Measurements from ENCODE around the gene OPCML. TPM values are rescaled to one million over a fixed set of nuclear protein-coding genes. Genes with fewer than 3 reads are reported as not detected.

OPCML gene
- total RNA-seq, 4 donors from 2014 or later = 0.16 TPM; not detected in 3

DNA sequence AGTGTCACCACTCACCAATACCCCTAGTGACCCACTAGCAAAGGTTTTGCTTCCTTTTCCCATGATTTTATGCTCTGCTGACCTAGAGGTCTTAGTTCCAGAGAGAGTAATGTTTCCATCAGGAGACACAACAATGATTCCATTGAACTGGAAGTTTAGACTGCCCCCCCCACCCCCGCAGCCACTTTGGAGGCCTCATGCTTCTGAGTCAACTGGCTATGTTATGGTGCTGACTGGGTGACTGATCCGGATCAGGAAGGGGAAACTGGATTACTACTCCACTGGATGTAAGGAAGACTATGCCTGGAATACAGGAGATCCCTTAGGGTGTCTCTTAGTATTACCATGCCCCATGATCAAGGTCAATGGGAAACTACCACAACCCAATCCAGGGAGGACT is 633.6 kb downstream of the OPCML start:
- intact Hi-C loops (cut with DNase I; ENCODE audit: low total_unique reads) = no loop called here
- no peak for TF ChIP-seq CTCF (IDR thresholded peaks at IDR 0.05)
- H3K4me3 ChIP-seq (ENCODE audit: low read depth, poor library complexity, severe bottlenecking) = no peak overlapping the region
- DNase-seq (ENCODE audit: low spot score in 2 of 2) = no peak
- WGBS, 2 donors = 81 to 88% methylated on average over 2 of the region's 2 CpGs

GRCh38 chr11:132898021-132898420 is 634.3 kb downstream of the OPCML start:
- 70 to 76% methylated on average over 4 of the region's 4 CpGs for WGBS, 2 donors
- no peak for TF ChIP-seq CTCF (IDR thresholded peaks at IDR 0.05)
- no peak for TF ChIP-seq POLR2A (IDR thresholded peaks at IDR 0.05)
- DNase-seq (ENCODE audit: low spot score in 2 of 2) = no peak
- intact Hi-C loops (cut with DNase I; ENCODE audit: low total_unique reads) = no loop called here
- H3K4me3 ChIP-seq (ENCODE audit: low read depth, poor library complexity, severe bottlenecking) = no peak overlapping the region

DNA sequence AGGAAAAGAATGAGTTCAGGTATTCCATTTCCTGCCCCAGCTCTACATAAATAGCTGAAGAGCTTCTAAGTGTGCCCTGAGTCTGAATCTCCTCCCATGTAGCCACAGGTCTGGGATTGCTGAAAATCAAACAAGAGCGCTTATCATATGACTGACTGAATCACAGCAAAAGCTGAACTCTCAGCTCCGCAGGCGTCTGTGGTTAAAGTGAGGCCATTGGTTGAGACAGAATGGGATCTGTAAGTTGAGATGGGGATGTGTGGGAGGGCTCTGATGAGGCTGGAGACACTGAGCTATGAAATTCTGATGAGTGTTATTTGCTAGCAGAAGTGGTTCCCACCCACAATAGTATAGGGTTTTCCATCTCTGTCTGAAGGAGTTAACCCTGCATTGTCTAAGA is 637.0 kb downstream of the OPCML start:
- intact Hi-C loops (cut with DNase I; ENCODE audit: low total_unique reads) = no loop called here
- 76 to 85% methylated on average over 3 of the region's 3 CpGs for WGBS, 2 donors
- no peak for TF ChIP-seq CTCF (IDR thresholded peaks at IDR 0.05)
- no peak for TF ChIP-seq POLR2A (IDR thresholded peaks at IDR 0.05)
- DNase-seq (ENCODE audit: low spot score in 2 of 2) = no peak
- H3K4me3 ChIP-seq (ENCODE audit: low read depth, poor library complexity, severe bottlenecking) = no peak overlapping the region

DNA sequence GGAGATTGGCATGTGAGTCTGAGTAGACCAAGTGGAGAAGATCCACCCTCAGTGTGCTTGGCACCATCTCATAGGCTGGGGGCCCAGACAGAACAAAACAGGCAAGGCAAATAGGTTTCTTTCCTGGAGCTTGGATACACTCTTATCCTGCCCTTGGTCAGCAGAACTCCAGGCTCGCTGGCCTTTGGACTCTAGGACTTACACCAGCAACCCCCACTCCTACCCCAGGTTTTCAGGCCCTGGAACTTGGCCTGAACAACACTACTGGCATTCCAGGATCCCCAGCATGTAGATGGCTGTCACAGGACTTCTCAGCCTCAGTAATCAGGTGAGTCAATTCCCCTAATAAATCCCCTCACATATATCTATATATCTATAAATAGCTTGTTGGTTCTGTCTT is 637.7 kb downstream of the OPCML start:
- H3K4me3 ChIP-seq (ENCODE audit: low read depth, poor library complexity, severe bottlenecking) = no peak overlapping the region
- no peak for TF ChIP-seq POLR2A (IDR thresholded peaks at IDR 0.05)
- no peak for TF ChIP-seq CTCF (IDR thresholded peaks at IDR 0.05)
- 84 to 94% methylated on average over 1 of the region's 1 CpG for WGBS, 2 donors
- intact Hi-C loops (cut with DNase I; ENCODE audit: low total_unique reads) = no loop called here
- no peak for DNase-seq (ENCODE audit: low spot score in 2 of 2)

DNA sequence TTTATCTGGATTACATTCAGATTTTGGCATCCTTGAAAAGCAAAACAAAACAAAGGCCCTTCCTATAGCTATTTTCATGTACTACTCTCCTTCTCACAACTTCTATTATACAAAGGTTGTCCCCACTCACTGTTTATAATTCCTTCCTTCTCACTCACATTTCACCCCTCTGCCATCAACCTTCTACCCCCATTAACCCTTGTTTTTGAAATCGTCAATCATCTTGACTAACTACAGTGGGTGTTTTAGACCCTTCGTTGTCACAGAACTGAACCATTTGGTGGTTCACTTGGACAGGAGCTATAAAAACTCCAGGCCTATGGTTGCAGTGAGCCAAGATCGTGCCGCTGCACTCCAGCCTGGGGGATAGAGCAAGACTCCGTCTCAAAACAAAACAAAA is 639.4 kb downstream of the OPCML start:
- no peak overlapping the region for H3K4me3 ChIP-seq (ENCODE audit: low read depth, poor library complexity, severe bottlenecking)
- DNase-seq (ENCODE audit: low spot score in 2 of 2) = no peak
- intact Hi-C loops (cut with DNase I; ENCODE audit: low total_unique reads) = no loop called here
- TF ChIP-seq CTCF (IDR thresholded peaks at IDR 0.05) (no peak), POLR2A (IDR thresholded peaks at IDR 0.05) (no peak)
- 77 to 86% methylated on average over 5 of the region's 5 CpGs for WGBS, 2 donors

DNA sequence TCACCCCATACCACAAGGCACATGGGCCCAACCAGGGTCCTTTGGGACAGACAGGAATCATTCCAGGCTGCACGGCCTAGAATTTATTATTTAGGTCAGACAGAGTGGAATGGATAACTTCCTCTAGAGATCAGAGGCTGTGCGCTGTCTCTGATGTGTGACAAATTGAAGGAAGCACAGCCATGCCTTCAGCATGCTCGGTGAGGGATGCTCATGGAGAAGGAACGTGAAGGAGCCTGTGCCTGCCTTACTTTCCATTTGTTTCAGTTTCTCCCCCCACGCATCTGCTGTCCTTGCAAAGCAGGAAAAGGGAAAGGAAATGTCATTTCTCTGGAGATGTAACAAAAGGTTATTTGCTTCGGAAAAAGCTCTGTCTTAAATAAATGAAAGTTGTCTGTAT is 644.1 kb downstream of the OPCML start:
- WGBS, 2 donors = 55 to 59% methylated on average over 6 of the region's 6 CpGs
- no peak for TF ChIP-seq POLR2A (IDR thresholded peaks at IDR 0.05)
- TF ChIP-seq CTCF (IDR thresholded peaks at IDR 0.05) = no peak
- DNase-seq (ENCODE audit: low spot score in 2 of 2) = no peak
- intact Hi-C loops (cut with DNase I; ENCODE audit: low total_unique reads) = no loop called here
- H3K4me3 ChIP-seq (ENCODE audit: low read depth, poor library complexity, severe bottlenecking) = no peak overlapping the region

Measured in lower leg skin (tissue), 4 donors.